ENCODE measurements around the gene PHB1.
A peak's percentile ranks its signal among the peaks of the same experiment; 100 is the strongest.

The PHB1 gene

DNA sequence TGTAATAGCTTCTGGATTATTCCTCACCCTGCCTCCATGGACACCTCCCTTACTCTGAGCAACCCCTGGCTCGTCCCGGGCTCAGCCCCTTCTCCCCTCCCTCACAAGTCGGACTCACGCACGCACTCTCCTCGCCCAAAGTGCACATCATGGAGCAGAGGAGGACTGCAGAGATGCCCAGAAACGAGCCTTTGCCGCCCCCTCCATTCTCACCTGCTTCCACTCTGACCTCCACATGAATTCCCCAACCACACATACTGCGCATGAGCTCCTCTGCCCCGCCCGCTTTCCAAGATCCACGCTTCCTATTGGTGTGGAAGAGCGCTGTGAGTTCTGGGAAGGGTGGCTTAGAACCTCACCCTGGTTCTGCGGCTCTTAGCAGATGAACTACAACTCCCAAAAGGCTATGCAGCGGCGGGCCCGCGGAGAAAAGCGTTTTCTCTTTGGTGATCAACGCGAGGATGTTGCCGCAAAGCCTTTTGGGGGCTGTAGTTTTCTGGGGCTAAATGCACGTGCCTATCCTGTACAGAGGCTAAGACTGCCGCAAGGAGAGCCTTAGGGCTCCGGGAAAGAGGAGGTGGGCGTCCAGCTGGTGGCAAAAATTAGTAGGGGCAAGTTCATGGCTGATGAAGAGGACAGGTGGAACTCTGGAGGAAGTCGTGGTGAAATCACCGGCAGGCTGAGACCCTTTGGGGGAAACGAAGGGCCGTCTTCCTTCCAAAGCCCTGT, at the start of gene PHB1:
PHB1 (minus strand) TSS at position 261 of the 729 bp plus-strand sequence. CDS start 1,618 bp downstream, outside the sequence.
- DNase-seq = peak; percentile 94

GRCh38 chr17:49464049-49464448, 49.4 kb upstream of the PHB1 start:
- no peak for DNase-seq

- DNase-seq = no peak
Observed at GRCh38 chr17:49461580-49461979, 46.9 kb upstream of the PHB1 start.

GRCh38 chr17:49460401-49460800, 45.7 kb upstream of the PHB1 start:
- no peak for DNase-seq

DNA sequence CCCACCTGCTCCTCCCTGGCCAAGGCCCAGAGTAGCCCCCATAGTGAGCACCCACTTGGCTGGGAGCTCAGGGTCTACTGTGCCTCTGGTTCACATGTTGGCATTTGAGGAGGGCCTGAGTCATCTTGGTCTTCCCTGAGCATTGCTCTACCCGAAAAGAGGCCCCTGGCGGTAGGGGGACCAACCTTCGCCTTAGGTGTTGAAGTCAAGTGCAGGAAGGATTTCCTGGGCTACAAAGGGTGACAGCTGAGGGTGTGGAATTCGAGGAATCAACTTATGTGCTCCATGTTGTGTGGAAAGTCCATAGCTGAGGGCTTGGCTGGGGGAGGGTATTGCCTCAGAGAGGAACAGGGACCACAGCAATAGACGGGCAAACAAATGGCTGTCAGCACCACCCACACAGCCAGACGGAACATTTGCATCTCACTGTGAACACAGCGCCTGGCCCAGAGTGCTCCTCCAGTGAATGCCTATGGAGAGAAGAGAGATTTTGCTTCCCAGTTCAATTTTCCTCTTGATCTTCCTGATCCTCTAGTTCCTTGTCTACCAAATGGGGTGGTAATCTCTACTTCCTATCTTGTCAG, 44.8 kb upstream of the PHB1 start:
- no peak for DNase-seq

GRCh38 chr17:49457564-49458535, 43.2 kb upstream of the PHB1 start:
- DNase-seq = no peak

- DNase-seq = no peak
Observed at GRCh38 chr17:49456183-49456965, 41.7 kb upstream of the PHB1 start.

DNA sequence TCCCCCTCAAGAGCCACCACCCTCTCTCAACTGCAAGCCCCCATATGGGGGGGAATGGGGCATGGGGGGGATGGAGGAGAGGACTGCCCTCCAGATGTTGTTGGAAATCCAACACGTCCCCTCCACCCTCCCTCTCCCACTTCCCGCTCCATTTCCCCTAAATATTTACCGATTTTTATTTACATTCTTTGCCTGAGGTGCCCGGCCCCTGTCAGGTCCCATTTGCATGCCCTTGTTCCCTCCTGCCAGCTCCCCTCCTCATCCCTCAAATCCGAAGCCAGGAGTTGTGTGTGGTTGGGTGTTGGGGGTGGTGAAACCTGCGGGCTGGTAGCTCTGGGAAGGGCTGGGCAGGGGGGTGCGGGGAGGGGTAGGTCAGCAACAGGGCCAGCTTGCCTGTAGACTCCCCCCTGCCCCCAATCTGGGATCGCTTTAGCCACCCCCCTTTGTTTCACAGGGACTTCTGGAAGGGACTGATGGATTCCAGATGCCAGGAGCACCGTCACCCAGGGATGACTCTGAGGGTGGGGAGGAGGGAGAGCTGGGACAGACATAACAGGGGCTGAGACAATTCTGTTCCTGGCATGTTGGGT, 40.7 kb upstream of the PHB1 start:
- DNase-seq = no peak

- DNase-seq = no peak
Observed at GRCh38 chr17:49454050-49454449, 39.4 kb upstream of the PHB1 start.

DNA sequence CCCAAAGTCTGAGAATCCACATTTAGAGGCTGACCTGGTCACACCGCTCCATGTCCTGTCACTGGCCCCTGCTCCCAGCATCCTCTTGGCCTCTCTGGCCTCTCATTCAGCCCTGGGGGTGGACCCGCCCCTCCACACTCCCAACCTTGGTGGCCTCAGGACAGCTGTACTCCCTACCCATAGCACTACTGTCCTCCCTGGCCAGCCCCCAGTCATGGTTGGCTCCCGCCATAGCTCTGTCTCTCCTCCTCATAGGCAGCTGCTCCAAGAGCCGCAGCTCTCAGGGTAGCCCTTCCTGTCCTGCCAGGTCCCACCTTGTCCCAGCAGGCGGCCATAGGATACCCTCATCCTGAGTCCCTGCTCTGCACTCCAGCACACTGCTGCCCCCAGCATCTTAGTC, 38.0 kb upstream of the PHB1 start:
- DNase-seq = no peak

GRCh38 chr17:49452201-49452600, 37.5 kb upstream of the PHB1 start:
- no peak for DNase-seq

DNA sequence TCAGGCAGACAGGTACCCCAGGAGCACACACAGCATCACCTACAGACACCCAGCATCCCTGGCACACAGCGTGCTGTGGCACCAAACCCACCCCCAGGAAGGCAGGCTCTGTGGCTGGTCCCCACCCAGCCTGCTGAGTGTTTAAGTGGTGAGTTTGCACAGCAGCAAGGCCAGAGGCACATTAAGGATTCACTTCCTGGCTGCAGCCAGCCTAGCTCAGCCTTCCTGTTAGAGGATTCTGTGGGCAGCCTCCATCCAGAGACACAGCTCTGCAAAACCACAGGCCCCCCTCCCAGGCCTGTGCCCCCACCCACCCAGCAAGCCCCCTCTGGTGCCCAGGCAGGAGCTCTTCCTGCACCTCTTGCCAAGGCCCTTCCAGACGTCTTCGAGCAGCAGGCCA, 36.1 kb upstream of the PHB1 start:
- no peak for DNase-seq

DNA sequence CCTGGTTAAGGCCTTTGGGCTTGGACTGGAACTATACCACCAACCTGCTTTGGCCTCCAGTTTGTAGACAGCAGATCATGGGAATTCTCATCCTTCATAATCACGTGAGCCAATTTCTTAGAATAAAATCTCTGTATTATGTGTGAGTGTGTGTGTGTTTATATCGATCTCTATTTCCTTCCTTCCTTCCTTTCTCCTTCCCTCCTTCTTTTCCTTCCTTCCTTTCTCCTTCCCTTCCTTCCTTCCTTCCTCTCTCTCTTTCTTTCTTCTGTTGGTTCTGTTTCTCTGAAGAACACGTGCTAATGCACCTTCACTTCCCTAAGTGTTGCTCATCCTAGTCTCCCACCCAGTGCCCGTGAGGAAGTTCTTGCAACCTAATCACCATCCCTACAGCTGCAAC, 35.5 kb upstream of the PHB1 start:
- no peak for DNase-seq

DNA sequence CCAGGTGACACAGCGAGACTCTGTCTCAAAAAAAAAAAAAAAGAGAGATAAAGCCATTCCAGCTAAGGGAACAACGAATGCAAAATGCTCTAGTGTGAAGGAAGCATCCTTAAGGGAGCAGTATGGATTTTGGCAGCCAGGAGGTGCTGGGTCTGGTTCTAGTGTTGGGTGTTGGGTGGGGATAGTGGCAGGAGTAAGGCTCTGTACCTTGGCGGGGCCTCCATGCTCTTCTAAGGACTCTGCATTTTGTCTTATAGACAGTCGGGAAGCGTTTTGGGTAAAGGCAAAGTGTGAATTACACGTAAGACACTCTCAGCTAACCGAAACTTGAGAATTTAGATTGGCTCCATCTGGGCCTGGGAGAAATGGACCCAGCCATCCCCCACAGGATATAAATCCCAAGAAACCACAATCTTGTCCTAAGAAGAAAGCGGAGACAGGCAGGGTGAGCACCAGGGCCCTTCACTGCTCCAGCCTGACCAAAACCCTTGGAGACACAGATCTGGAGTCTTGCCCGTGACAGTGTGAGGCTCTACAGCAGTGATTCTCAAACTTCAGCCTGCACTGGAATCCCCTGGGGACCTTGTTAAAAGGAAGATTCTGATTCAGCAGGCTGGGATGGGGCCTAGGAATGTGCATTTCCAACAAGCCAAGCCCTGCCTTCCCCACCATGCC, 33.1 kb upstream of the PHB1 start:
- no peak for DNase-seq

DNA sequence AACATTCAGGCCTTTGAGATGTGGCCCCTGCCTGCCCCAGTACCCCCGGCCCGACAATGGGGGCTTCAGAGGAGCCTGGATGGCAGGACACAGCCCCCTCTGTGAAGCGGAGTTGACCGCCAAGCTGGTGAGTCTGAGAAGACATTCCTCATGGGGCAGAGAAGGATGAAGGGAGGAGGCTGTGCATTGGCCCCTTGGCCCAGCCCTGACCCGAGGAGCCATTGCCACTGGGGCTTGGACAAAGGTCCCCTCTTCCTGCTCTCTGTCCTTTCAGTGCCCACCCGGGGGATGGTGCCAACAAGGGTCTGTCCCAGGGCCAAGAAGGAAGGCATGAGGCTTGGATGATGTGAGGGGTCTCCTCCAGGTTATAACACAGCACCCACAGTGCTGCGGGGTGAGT, 30.9 kb upstream of the PHB1 start:
- no peak for DNase-seq

- DNase-seq = no peak
Observed at GRCh38 chr17:49444384-49444783, 29.7 kb upstream of the PHB1 start.

- no peak for DNase-seq
Observed at GRCh38 chr17:49443862-49444261, 29.2 kb upstream of the PHB1 start.

GRCh38 chr17:49442041-49442440, 27.4 kb upstream of the PHB1 start:
- DNase-seq = no peak

- DNase-seq = no peak
Observed at GRCh38 chr17:49441578-49441977, 26.9 kb upstream of the PHB1 start.

DNA sequence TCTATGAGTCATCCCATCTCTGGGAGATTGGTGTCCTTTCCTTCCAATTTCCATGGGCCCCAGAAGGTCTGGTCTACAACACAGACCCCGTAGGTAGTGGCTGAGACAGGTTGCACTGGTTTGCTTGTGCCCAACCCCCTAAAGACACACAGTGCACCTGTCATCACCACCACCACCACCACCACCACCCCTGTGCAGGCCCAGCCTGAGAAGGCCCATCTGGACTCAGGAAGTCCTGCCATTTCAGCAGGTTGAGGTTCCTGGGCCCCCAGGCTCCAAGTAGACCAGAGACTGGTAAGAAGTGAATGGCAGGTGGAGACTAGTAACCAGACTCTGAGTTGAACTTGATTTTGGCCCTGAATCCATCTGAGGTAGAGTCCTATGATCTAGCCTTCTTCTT, 25.9 kb upstream of the PHB1 start:
- no peak for DNase-seq

GRCh38 chr17:49439673-49440571, 25.2 kb upstream of the PHB1 start:
- no peak for DNase-seq

Measured in NK-92 treated with Interleukin-12 subunit alpha and Interleukin-12 subunit beta, amount 100 ng/mL, for 24 hours (cell line).